Neural cell (in vitro differentiated cells): ENCODE measurements around the gene UBASH3B. TPM values are rescaled to one million over a fixed set of nuclear protein-coding genes. Genes with fewer than 3 reads are reported as not detected.

Source experiments
- H2AFZ ChIP-seq: fragments of 200-600, 300-800 bp; sonication (generic), shearing (Covaris generic); 2 replicates; pipeline ENCODE4 v1.6.0; 2014; ENCODE audit warnings: low read depth, mild to moderate bottlenecking, antibody characterized with exemption, low read length, moderate library complexity
- H3F3A ChIP-seq: fragments of 200-600 bp; shearing (Covaris generic); 2 replicates; pipeline ENCODE4 v1.6.1; 2016; ENCODE audit warnings: mild to moderate bottlenecking, moderate library complexity, mixed read lengths, antibody characterized with exemption, low read length; ENCODE audit not compliant: insufficient read depth, poor library complexity, severe bottlenecking
- H3K27ac ChIP-seq: fragments of 200-600, 300-800 bp; sonication (generic), shearing (Covaris generic); 2 replicates; pipeline ENCODE4 v1.5.1; 2014; ENCODE audit warnings: mild to moderate bottlenecking, low read length, moderate library complexity
- H3K27me3 ChIP-seq: fragments of 300-800, 200-600 bp; sonication (generic), shearing (Covaris generic); 2 replicates; pipeline ENCODE4 v1.6.0; 2014; ENCODE audit warnings: mild to moderate bottlenecking, low read depth, low read length, moderate library complexity; ENCODE audit not compliant: insufficient read depth
- H3K36me3 ChIP-seq: fragments of 300-800, 200-600 bp; sonication (generic), shearing (Covaris generic); 2 replicates; pipeline ENCODE4 v1.5.1; 2014; ENCODE audit warnings: mild to moderate bottlenecking, antibody characterized with exemption, low read length, moderate library complexity; ENCODE audit not compliant: insufficient read depth
- H3K4me2 ChIP-seq: fragments of 300-800, 200-600 bp; sonication (generic), shearing (Covaris generic); 2 replicates; pipeline ENCODE4 v1.6.0; 2014; ENCODE audit warnings: mild to moderate bottlenecking, low read length
- H3K4me3 ChIP-seq: fragments of 300-800, 200-600 bp; sonication (generic), shearing (Covaris generic); 2 replicates; pipeline ENCODE4 v1.5.1; 2014; ENCODE audit warnings: mild to moderate bottlenecking, low read length, moderate library complexity
- H3K79me2 ChIP-seq: fragments of 200-600 bp; shearing (Covaris generic); replicated peaks from 2 replicates; pipeline ENCODE4 v1.6.0; 2014; ENCODE audit warnings: mild to moderate bottlenecking, low read length, moderate library complexity; ENCODE audit not compliant: insufficient read depth
- H3K9ac ChIP-seq: fragments of 300-800, 200-600 bp; sonication (generic), shearing (Covaris generic); 2 replicates; pipeline ENCODE4 v1.6.1; 2016; ENCODE audit warnings: mild to moderate bottlenecking, low read length, mixed read lengths
- H3K9me2 ChIP-seq: fragments of 200-600 bp; shearing (Covaris generic); 2 replicates; pipeline ENCODE4 v1.6.1; 2016; ENCODE audit warnings: mild to moderate bottlenecking, low read length, mixed read lengths; ENCODE audit not compliant: insufficient read depth
- H3K9me3 ChIP-seq: fragments of 200-600, 300-800 bp; sonication (generic), shearing (Covaris generic); 2 replicates; pipeline ENCODE4 v1.6.1; 2016; ENCODE audit warnings: mild to moderate bottlenecking, mixed run types, low read length, moderate library complexity, mixed read lengths
- H4K20me1 ChIP-seq: fragments of 200-600 bp; shearing (Covaris generic); 2 replicates; pipeline ENCODE4 v1.6.1; 2016; ENCODE audit warnings: mild to moderate bottlenecking, mixed run types; ENCODE audit not compliant: insufficient read depth
- EP300 ChIP-seq: fragments of 450-650 bp; conservative IDR thresholded peaks from 2 replicates; pipeline ENCODE4 v1.6.1; 2014; ENCODE audit warnings: antibody characterized with exemption, mild to moderate bottlenecking, moderate library complexity; ENCODE audit not compliant: poor library complexity, severe bottlenecking
- EZH2 ChIP-seq: fragments of 200-600, 300-800 bp; shearing (Covaris generic), sonication (generic); IDR thresholded peaks from 2 replicates; pipeline ENCODE4 v1.6.1; 2014; ENCODE audit warnings: antibody characterized with exemption, low read length, borderline replicate concordance, mild to moderate bottlenecking; ENCODE audit not compliant: insufficient read depth, poor library complexity, severe bottlenecking
- MXI1 ChIP-seq: fragments of 450-650 bp; conservative IDR thresholded peaks from 2 replicates; pipeline ENCODE4 v1.6.1; 2014; ENCODE audit warnings: antibody characterized with exemption, mild to moderate bottlenecking; ENCODE audit not compliant: poor library complexity, severe bottlenecking
- POLR2AphosphoS5 ChIP-seq: IDR thresholded peaks from 2 replicates; pipeline ENCODE4 v1.6.1; 2012
- RAD21 ChIP-seq: fragments of 450-650 bp; conservative IDR thresholded peaks from 2 replicates; pipeline ENCODE4 v1.6.1; 2014; ENCODE audit warnings: antibody characterized with exemption, mild to moderate bottlenecking, moderate library complexity
- SMC3 ChIP-seq: fragments of 450-650 bp; conservative IDR thresholded peaks from 2 replicates; pipeline ENCODE4 v1.6.1; 2014; ENCODE audit warnings: antibody characterized with exemption, mild to moderate bottlenecking, moderate library complexity; ENCODE audit not compliant: poor library complexity
- TAF1 ChIP-seq: IDR thresholded peaks from 2 replicates; pipeline ENCODE4 v1.6.1; 2012; ENCODE audit warnings: low read depth
- polyA plus RNA-seq: library from polyadenylated mRNA; depleted of rRNA; stranded (reverse); fragments of >200 nt; gene quantifications from 2 replicates; pipeline ENCODE4 v1.2.3, GENCODE V29; 2014
- TF ChIP-seq, protein P1 (sequence below): fragments of 450-650 bp; IDR thresholded peaks from 2 replicates; pipeline ENCODE4 v1.5.1; 2014; ENCODE audit warnings: antibody characterized with exemption, mild to moderate bottlenecking, moderate library complexity; ENCODE audit not compliant: poor library complexity, severe bottlenecking
- TF ChIP-seq, protein P2 (sequence below): IDR thresholded peaks from 2 replicates; pipeline ENCODE4 v1.6.1; 2012; ENCODE audit warnings: borderline replicate concordance

UBASH3B gene
- polyA plus RNA-seq, 1 donor from 2014 or later, result 4.2 TPM

DNA sequence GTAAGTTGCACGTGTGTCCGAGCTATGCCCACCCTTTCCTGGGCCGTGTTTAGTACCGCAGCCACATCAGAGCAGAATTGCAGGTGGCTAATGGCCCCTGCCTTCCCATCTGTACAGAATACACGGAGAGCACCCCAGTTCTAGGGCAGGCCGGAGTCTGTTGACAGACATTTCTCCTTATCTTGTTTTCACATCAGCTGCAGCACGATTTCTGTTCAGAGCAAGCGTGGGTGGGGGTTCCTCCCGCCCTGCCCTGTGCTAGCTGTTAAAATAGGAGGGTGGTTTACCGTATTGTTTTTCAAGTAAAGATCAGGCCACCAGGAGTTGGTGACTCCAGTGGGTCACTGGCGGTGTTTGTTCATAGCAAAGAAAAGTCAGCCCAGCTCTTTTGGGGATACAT lies 41.1 kb downstream of the UBASH3B start:
- TF ChIP-seq, protein P1, sequence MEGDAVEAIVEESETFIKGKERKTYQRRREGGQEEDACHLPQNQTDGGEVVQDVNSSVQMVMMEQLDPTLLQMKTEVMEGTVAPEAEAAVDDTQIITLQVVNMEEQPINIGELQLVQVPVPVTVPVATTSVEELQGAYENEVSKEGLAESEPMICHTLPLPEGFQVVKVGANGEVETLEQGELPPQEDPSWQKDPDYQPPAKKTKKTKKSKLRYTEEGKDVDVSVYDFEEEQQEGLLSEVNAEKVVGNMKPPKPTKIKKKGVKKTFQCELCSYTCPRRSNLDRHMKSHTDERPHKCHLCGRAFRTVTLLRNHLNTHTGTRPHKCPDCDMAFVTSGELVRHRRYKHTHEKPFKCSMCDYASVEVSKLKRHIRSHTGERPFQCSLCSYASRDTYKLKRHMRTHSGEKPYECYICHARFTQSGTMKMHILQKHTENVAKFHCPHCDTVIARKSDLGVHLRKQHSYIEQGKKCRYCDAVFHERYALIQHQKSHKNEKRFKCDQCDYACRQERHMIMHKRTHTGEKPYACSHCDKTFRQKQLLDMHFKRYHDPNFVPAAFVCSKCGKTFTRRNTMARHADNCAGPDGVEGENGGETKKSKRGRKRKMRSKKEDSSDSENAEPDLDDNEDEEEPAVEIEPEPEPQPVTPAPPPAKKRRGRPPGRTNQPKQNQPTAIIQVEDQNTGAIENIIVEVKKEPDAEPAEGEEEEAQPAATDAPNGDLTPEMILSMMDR, result no peak
- TF ChIP-seq EP300 (no peak), MXI1 (no peak), RAD21 (no peak), POLR2AphosphoS5 (no peak), SMC3 (no peak), TAF1 (no peak), EZH2 (no peak)
- TF ChIP-seq, protein P2, sequence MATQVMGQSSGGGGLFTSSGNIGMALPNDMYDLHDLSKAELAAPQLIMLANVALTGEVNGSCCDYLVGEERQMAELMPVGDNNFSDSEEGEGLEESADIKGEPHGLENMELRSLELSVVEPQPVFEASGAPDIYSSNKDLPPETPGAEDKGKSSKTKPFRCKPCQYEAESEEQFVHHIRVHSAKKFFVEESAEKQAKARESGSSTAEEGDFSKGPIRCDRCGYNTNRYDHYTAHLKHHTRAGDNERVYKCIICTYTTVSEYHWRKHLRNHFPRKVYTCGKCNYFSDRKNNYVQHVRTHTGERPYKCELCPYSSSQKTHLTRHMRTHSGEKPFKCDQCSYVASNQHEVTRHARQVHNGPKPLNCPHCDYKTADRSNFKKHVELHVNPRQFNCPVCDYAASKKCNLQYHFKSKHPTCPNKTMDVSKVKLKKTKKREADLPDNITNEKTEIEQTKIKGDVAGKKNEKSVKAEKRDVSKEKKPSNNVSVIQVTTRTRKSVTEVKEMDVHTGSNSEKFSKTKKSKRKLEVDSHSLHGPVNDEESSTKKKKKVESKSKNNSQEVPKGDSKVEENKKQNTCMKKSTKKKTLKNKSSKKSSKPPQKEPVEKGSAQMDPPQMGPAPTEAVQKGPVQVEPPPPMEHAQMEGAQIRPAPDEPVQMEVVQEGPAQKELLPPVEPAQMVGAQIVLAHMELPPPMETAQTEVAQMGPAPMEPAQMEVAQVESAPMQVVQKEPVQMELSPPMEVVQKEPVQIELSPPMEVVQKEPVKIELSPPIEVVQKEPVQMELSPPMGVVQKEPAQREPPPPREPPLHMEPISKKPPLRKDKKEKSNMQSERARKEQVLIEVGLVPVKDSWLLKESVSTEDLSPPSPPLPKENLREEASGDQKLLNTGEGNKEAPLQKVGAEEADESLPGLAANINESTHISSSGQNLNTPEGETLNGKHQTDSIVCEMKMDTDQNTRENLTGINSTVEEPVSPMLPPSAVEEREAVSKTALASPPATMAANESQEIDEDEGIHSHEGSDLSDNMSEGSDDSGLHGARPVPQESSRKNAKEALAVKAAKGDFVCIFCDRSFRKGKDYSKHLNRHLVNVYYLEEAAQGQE, result no peak
- no peaks in the 10 kb centered on the region for H3K79me2 ChIP-seq
- no peak overlapping the region for H3K27ac ChIP-seq

DNA sequence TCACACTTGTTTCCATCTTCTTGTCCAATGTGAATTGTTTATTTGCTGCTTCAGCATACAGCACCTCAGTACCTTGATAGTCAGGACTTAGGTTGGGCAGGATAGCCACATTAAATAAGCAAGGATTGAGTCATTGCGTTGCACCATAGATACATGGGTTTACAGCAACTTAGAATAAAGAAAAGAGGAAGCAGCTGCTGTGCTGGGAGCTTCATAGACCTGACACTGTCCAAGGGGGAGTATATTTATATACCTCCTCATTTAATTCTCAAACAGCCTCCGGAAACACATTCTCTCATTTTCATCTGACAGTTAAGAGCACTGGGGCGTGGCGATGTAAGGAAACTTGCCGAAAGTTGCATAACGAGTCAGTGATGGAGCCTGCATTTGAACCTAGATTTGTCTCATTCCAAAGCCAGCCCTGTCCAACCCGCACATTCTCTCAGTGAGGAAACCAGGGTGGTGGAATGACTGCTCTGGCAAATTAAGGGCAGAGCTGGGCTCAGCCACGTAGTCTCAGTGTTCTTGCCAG lies 42.2 kb downstream of the UBASH3B start:
- Histone ChIP-seq H2AFZ (no peak overlapping the region), H4K20me1 (no peaks in the 10 kb centered on the region), H3K27me3 (no peaks in the 10 kb centered on the region), H3K36me3 (no peaks in the 10 kb centered on the region), H3K4me3 (no peak overlapping the region), H3K9ac (no peak overlapping the region), H3K4me2 (no peak overlapping the region), H3F3A (no peaks in the 10 kb centered on the region), H3K79me2 (no peaks in the 10 kb centered on the region), H3K9me2 (no peaks in the 10 kb centered on the region), H3K27ac (no peak overlapping the region), H3K9me3 (no peaks in the 10 kb centered on the region)
- TF ChIP-seq EZH2 (no peak), POLR2AphosphoS5 (no peak), MXI1 (no peak), SMC3 (no peak), EP300 (no peak)
- TF ChIP-seq, protein P1, result no peak

More for the DNA sequence above, 41.1 kb downstream of the UBASH3B start:
- no peaks in the 10 kb centered on the region for H3F3A ChIP-seq
- no peaks in the 10 kb centered on the region for H4K20me1 ChIP-seq
- H3K9me2 ChIP-seq, result no peaks in the 10 kb centered on the region
- no peaks in the 10 kb centered on the region for H3K36me3 ChIP-seq
- H3K4me3 ChIP-seq, result no peak overlapping the region
- no peaks in the 10 kb centered on the region for H3K27me3 ChIP-seq
- H2AFZ ChIP-seq, result no peak overlapping the region
- no peak overlapping the region for H3K9ac ChIP-seq
- H3K9me3 ChIP-seq, result no peaks in the 10 kb centered on the region
- no peak overlapping the region for H3K4me2 ChIP-seq
